Thyroid gland (tissue), 4 donors: ENCODE results near the gene MRPL14.

Experiments used
- POLR2A ChIP-seq, 2 donors: fragments of 450-650 bp; IDR thresholded peaks; one replicate each; pipeline ENCODE4 v1.6.1; 2017; ENCODE audit warnings: antibody characterized with exemption in 2 of 2, mild to moderate bottlenecking in 2 of 2, moderate library complexity in 1 of 2
- TF ChIP-seq, protein P1 (sequence below), 6 experiments: fragments of 200-600 bp in 3 of 6; fragments of 450-650 bp in 3 of 6; sonication (generic) in 3 of 6; IDR thresholded peaks; one replicate each; pipeline ENCODE4 v1.5.1; 2016 to 2019; ENCODE audit warnings: antibody characterized with exemption in 6 of 6, mild to moderate bottlenecking in 2 of 6, inconsistent platforms in 1 of 6, moderate library complexity in 1 of 6

DNA sequence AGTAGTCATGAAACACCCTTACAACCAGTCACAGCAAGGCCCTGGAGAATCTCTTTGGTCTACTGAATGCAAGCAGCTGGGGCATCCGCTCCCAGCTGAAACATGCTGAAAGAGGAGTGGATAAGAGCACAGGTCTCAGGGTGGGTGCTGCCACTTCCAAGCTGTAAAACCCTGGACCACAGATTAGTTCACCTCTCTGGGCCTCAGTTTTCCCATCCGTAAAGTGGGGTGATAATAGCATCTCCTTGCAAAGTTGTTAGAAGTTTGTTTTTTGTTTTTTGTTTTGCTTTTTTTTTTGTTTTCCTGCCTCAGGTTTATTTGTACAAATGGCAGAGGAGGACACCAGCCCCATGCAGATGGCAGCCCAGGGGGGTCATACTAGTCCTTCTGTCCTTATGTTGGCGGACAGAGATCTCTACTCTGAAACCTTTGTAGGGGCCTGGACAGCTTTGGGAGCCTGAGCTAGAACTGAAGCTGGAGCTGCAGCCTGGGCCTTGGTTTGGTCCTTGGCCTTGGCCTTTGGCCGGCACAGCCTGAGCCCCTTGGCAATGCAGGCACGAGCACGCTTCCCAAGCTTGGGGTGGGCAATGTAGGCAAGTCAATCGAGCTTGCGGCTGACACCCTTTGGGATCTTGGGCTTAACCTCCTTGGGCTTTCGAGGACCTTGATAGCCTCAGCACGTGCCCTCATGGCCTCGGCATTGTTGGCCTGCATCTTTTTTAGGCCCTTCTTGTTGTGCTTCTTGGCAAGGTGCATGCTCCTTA lies 38.2 kb downstream of the MRPL14 start:
- TF ChIP-seq, protein P1, sequence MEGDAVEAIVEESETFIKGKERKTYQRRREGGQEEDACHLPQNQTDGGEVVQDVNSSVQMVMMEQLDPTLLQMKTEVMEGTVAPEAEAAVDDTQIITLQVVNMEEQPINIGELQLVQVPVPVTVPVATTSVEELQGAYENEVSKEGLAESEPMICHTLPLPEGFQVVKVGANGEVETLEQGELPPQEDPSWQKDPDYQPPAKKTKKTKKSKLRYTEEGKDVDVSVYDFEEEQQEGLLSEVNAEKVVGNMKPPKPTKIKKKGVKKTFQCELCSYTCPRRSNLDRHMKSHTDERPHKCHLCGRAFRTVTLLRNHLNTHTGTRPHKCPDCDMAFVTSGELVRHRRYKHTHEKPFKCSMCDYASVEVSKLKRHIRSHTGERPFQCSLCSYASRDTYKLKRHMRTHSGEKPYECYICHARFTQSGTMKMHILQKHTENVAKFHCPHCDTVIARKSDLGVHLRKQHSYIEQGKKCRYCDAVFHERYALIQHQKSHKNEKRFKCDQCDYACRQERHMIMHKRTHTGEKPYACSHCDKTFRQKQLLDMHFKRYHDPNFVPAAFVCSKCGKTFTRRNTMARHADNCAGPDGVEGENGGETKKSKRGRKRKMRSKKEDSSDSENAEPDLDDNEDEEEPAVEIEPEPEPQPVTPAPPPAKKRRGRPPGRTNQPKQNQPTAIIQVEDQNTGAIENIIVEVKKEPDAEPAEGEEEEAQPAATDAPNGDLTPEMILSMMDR (IDR thresholded peaks at IDR 0.05), result no peak
- TF ChIP-seq POLR2A (IDR thresholded peaks at IDR 0.05), result no peak
